ENCODE results near the gene NDUFAF4.
A peak's percentile ranks its signal among the peaks of the same experiment; 100 is the strongest.

Gene NDUFAF4

DNA sequence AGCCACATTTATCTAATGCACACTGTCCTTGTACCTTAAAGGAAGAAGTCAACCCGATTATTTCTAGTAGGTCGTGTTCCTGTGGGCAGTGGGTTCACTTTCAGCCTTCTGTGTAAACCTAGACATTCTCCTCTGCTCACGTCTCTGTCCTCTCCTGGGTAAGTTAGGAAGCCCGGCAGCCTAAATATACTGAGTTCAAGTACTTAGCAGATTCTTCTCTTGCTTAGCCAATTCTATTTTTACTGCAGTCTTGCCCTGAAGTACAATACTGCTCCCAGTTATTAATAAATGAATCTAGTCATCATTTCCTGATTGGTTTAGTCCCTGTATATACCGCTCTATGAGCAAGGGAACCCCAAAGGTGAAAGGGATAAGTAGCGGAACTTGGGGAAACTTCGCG lies 45.8 kb downstream of the NDUFAF4 start (continued):
- TF ChIP-seq PRDM4 (tag by site-specific recombination; IDR thresholded peaks at IDR 0.05) (no peak), ZNF585B (tag by site-specific recombination; IDR thresholded peaks at IDR 0.05) (no peak), ZNF202 (tag by site-specific recombination; IDR thresholded peaks at IDR 0.05; ENCODE audit: borderline replicate concordance) (no peak), ZNF239 (tag by site-specific recombination; IDR thresholded peaks at IDR 0.05) (no peak), ZNF561 (tag by site-specific recombination; IDR thresholded peaks at IDR 0.05; ENCODE audit: borderline replicate concordance) (no peak)
- TF ChIP-seq, protein P1, sequence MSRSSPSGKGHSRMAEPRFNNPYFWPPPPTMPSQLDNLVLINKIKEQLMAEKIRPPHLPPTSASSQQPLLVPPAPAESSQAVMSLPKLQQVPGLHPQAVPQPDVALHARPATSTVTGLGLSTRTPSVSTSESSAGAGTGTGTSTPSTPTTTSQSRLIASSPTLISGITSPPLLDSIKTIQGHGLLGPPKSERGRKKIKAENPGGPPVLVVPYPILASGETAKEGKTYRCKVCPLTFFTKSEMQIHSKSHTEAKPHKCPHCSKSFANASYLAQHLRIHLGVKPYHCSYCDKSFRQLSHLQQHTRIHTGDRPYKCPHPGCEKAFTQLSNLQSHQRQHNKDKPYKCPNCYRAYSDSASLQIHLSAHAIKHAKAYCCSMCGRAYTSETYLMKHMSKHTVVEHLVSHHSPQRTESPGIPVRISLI (tag by site-specific recombination; IDR thresholded peaks at IDR 0.05), result no peak

DNA sequence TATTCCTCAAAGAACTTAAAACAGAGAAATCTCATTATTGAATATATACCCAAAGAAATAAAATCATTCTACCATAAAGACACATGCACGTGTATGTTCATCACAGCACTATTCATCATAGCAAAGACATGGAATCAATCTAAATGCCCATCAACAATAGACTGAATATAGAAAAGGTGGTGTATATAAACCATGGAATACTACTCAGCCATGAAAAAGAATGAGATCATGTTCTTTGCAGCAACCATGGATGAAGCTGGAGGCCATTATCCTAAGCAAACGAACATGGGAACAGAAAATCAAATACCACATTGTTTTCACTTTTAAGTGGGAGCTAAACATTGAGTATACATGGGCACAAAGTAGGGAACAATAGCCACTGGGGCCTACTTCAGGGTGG lies 48.1 kb downstream of the NDUFAF4 start:
- no peaks in the 10 kb centered on the region for H3K36me3 ChIP-seq (ENCODE audit: control insufficient read depth in 2 of 2, insufficient read depth in 1 of 2, low read length in 2 of 2)
- ChIA-PET CTCF (interaction anchor here (0.7 to 1.2 kb wide), 3 partner anchors 148 to 400 kb away, joined by 3 to 4 read pairs (median 3); no protein-coding TSS in a partner anchor), POLR2A (no interaction called here)
- H3K9me3 ChIP-seq (ENCODE audit: control insufficient read depth, insufficient read depth, low read depth, low read length), result no peaks in the 10 kb centered on the region
- no peak overlapping the region for H3K27ac ChIP-seq (ENCODE audit: extremely low read depth, low read depth, low read length)
- no peaks in the 10 kb centered on the region for H3K4me1 ChIP-seq (ENCODE audit: control insufficient read depth, insufficient read depth, low read length)
- H3K4me3 ChIP-seq (ENCODE audit: low read depth, low read length), result no peak overlapping the region
- TF ChIP-seq ZNF146 (tag by site-specific recombination; IDR thresholded peaks at IDR 0.05) (peak; percentile 72; the same call in 1 of the 2 replicates), ZNF174 (tag by site-specific recombination; IDR thresholded peaks at IDR 0.05) (no peak)

- Histone ChIP-seq H3K4me3 (ENCODE audit: low read depth, low read length) (no peak overlapping the region), H3K27ac (ENCODE audit: extremely low read depth, low read depth, low read length) (no peak overlapping the region), H3K4me1 (ENCODE audit: control insufficient read depth, insufficient read depth, low read length) (no peaks in the 10 kb centered on the region; the same call in 1 of the 2 replicates), H3K36me3 (ENCODE audit: control insufficient read depth in 2 of 2, insufficient read depth in 1 of 2, low read length in 2 of 2) (no peaks in the 10 kb centered on the region), H3K9me3 (ENCODE audit: control insufficient read depth, insufficient read depth, low read depth, low read length) (no peaks in the 10 kb centered on the region)
- ChIA-PET CTCF (interaction anchor here (0.6 kb wide), 2 partner anchors 54 to 74 kb away, joined by 3 read pairs; no protein-coding TSS in a partner anchor), POLR2A (no interaction called here)
- TF ChIP-seq ZNF433 (tag by site-specific recombination; IDR thresholded peaks at IDR 0.05; ENCODE audit: low read depth) (no peak), ZNF624 (tag by site-specific recombination; IDR thresholded peaks at IDR 0.05) (no peak), ZNF548 (tag by site-specific recombination; IDR thresholded peaks at IDR 0.05) (no peak)
These were observed 53.2 kb downstream of the NDUFAF4 start for GRCh38 chr6:96844530-96844929.

DNA sequence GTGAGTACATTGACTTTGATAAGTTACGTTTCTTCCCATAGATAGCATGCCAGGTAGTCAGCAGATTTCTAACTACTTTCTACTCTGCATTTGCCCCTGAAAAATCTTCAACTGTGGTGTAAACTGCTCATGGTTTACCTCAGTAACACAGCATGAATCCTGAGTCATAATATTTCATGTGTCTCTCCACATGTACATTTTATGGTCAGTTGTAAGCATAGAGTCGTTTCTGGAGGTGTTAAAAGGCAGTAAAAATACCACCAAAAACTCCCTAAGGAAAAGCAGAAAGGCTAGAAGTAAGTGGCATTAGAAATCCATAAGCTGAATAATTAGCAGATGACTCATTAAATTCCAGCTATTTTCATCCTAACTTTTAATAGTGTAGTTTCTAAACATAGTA lies 56.3 kb downstream of the NDUFAF4 start:
- Histone ChIP-seq H3K4me3 (ENCODE audit: low read depth, low read length) (no peak overlapping the region), H3K36me3 (ENCODE audit: control insufficient read depth in 2 of 2, insufficient read depth in 1 of 2, low read length in 2 of 2) (no peaks in the 10 kb centered on the region), H3K4me1 (ENCODE audit: control insufficient read depth, insufficient read depth, low read length) (no peaks in the 10 kb centered on the region; the same call in 1 of the 2 replicates), H3K9me3 (ENCODE audit: control insufficient read depth, insufficient read depth, low read depth, low read length) (no peaks in the 10 kb centered on the region), H3K27ac (ENCODE audit: extremely low read depth, low read depth, low read length) (no peak overlapping the region)
- ChIA-PET CTCF (no interaction called here), POLR2A (interaction anchor here (0.6 kb wide), 1 partner anchor 19 kb away, joined by 6 read pairs; no protein-coding TSS in a partner anchor)
- TF ChIP-seq ZSCAN30 (tag by site-specific recombination; IDR thresholded peaks at IDR 0.05) (0 out of 2 replicates have a peak, but pooled peaks have one; percentile 5), ZNF132 (tag by site-specific recombination; IDR thresholded peaks at IDR 0.05; ENCODE audit: borderline replicate concordance) (no peak), ZIC2 (tag by site-specific recombination; IDR thresholded peaks at IDR 0.05) (peak; percentile 35; the same call in 1 of the 2 replicates), GLI4 (tag by site-specific recombination; IDR thresholded peaks at IDR 0.05) (no peak), IKZF3 (tag by site-specific recombination; IDR thresholded peaks at IDR 0.05) (peak; percentile 47), HIC1 (tag by site-specific recombination; IDR thresholded peaks at IDR 0.05) (0 out of 2 replicates have a peak, but pooled peaks have one; percentile 50), PRDM4 (tag by site-specific recombination; IDR thresholded peaks at IDR 0.05) (0 out of 2 replicates have a peak, but pooled peaks have one; percentile 38)
- TF ChIP-seq, protein P2, sequence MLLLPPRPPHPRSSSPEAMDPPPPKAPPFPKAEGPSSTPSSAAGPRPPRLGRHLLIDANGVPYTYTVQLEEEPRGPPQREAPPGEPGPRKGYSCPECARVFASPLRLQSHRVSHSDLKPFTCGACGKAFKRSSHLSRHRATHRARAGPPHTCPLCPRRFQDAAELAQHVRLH (tag by site-specific recombination; IDR thresholded peaks at IDR 0.05), result no peak
- TF ChIP-seq, protein P3, sequence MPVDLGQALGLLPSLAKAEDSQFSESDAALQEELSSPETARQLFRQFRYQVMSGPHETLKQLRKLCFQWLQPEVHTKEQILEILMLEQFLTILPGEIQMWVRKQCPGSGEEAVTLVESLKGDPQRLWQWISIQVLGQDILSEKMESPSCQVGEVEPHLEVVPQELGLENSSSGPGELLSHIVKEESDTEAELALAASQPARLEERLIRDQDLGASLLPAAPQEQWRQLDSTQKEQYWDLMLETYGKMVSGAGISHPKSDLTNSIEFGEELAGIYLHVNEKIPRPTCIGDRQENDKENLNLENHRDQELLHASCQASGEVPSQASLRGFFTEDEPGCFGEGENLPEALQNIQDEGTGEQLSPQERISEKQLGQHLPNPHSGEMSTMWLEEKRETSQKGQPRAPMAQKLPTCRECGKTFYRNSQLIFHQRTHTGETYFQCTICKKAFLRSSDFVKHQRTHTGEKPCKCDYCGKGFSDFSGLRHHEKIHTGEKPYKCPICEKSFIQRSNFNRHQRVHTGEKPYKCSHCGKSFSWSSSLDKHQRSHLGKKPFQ (tag by site-specific recombination; IDR thresholded peaks at IDR 0.05), result peak; percentile 22; the same call in 1 of the 2 replicates
